Keratinocyte (primary cell): ENCODE data around the gene SPOPL.

Experiments
- CTCF ChIP-seq, 3 experiments: IDR thresholded peaks in 1 of 3; conservative IDR thresholded peaks in 1 of 3; optimal IDR thresholded peaks in 1 of 3; 2 replicates in 2 of 3; 3 replicates in 1 of 3; pipeline versions ENCODE3 to v1.5.1; 2011; ENCODE audit warnings: low read length in 3 of 3, mild to moderate bottlenecking in 3 of 3, moderate library complexity in 2 of 3, control low read depth in 1 of 3, inconsistent platforms in 1 of 3; ENCODE audit not compliant: insufficient read depth in 2 of 3; ENCODE audit errors: extremely low read depth in 1 of 3
- EZH2 ChIP-seq: IDR thresholded peaks from one replicate; pipeline ENCODE4 v1.6.1; 2012; ENCODE audit warnings: inconsistent platforms, mild to moderate bottlenecking, low read length, moderate library complexity

GRCh38 chr2:138470941-138471340, 30.6 kb upstream of the SPOPL start:
- TF ChIP-seq CTCF (optimal IDR thresholded peaks at IDR 0.05 in 1 of 3, IDR thresholded peaks at IDR 0.05 in 1 of 3, conservative IDR thresholded peaks at IDR 0.05 in 1 of 3; ENCODE audit: extremely low read depth in 1 of 3, insufficient read depth in 2 of 3, low read length in 3 of 3): no peak
- TF ChIP-seq EZH2: no peak
